ENCODE data around the gene DGKD. TPM values are rescaled to one million over a fixed set of nuclear protein-coding genes. Genes with fewer than 3 reads are reported as not detected.

The DGKD gene
- total RNA-seq, 6 donors from 2014 or later, result 50.0 to 141 (median 75.6) TPM

- H3K4me3 ChIP-seq, result no peak overlapping the region
- H3K36me3 ChIP-seq, result no peaks in the 10 kb centered on the region
- ATAC-seq (ENCODE audit: low FRiP score in 2 of 2) (no peak), DNase-seq (no peak)
- H3K27ac ChIP-seq, result peak overlapping the region in 2 of 4 donors; percentile 36 to 77
- no peaks in the 10 kb centered on the region for H3K9me3 ChIP-seq
- peaks cover 20 to 41% (median 28%) of the 10 kb centered on the region in 4 donors for H3K4me1 ChIP-seq
- 70 to 82% methylated on average over 4 of the region's 4 CpGs for WGBS, 2 donors
- no peak for TF ChIP-seq POLR2AphosphoS5 (IDR thresholded peaks at IDR 0.05)
- no peak for TF ChIP-seq POLR2A (IDR thresholded peaks at IDR 0.05)
- no peak for TF ChIP-seq CTCF (IDR thresholded peaks at IDR 0.05)
- no peak for TF ChIP-seq EP300 (IDR thresholded peaks at IDR 0.05)
- no peaks in the 10 kb centered on the region for H3K27me3 ChIP-seq
Measured at GRCh38 chr2:233358335-233358734, 4.0 kb downstream of the DGKD start.

GRCh38 chr2:233358947-233359346 lies 4.7 kb downstream of the DGKD start:
- 80 to 86% methylated on average over 6 of the region's 6 CpGs for WGBS, 2 donors
- no peak for DNase-seq
- Histone ChIP-seq H3K4me3 (no peak overlapping the region), H3K27me3 (no peaks in the 10 kb centered on the region), H3K36me3 (no peaks in the 10 kb centered on the region), H3K4me1 (peaks cover 14 to 35% (median 22%) of the 10 kb centered on the region in 4 donors), H3K27ac (no peak overlapping the region), H3K9me3 (no peaks in the 10 kb centered on the region)
- no peak for ATAC-seq (ENCODE audit: low FRiP score in 2 of 2)
- TF ChIP-seq POLR2A (IDR thresholded peaks at IDR 0.05) (no peak), EP300 (IDR thresholded peaks at IDR 0.05) (no peak), POLR2AphosphoS5 (IDR thresholded peaks at IDR 0.05) (no peak), CTCF (IDR thresholded peaks at IDR 0.05) (no peak)

GRCh38 chr2:233359823-233360222 lies 5.5 kb downstream of the DGKD start:
- H3K9me3 ChIP-seq, result no peaks in the 10 kb centered on the region
- peaks cover 13 to 34% (median 21%) of the 10 kb centered on the region in 4 donors for H3K4me1 ChIP-seq
- H3K27me3 ChIP-seq, result no peaks in the 10 kb centered on the region
- H3K27ac ChIP-seq, result no peak overlapping the region
- no peak for TF ChIP-seq EP300 (IDR thresholded peaks at IDR 0.05)
- no peak for TF ChIP-seq POLR2A (IDR thresholded peaks at IDR 0.05)
- TF ChIP-seq CTCF (IDR thresholded peaks at IDR 0.05), result no peak
- no peak for TF ChIP-seq POLR2AphosphoS5 (IDR thresholded peaks at IDR 0.05)
- 93 to 96% methylated on average over 3 of the region's 3 CpGs for WGBS, 2 donors
- no peak overlapping the region for H3K4me3 ChIP-seq
- no peak for DNase-seq
- H3K36me3 ChIP-seq, result no peaks in the 10 kb centered on the region
- ATAC-seq (ENCODE audit: low FRiP score in 2 of 2), result no peak

- Histone ChIP-seq H3K9me3 (no peaks in the 10 kb centered on the region), H3K4me1 (peaks cover 13 to 24% (median 16%) of the 10 kb centered on the region in 4 donors), H3K36me3 (no peaks in the 10 kb centered on the region), H3K27me3 (no peaks in the 10 kb centered on the region), H3K27ac (no peak overlapping the region), H3K4me3 (no peak overlapping the region)
- TF ChIP-seq POLR2AphosphoS5 (IDR thresholded peaks at IDR 0.05), result no peak
- TF ChIP-seq CTCF (IDR thresholded peaks at IDR 0.05), result no peak
- no peak for TF ChIP-seq EP300 (IDR thresholded peaks at IDR 0.05)
- TF ChIP-seq POLR2A (IDR thresholded peaks at IDR 0.05), result no peak
- no peak for ATAC-seq (ENCODE audit: low FRiP score in 2 of 2)
- DNase-seq, result no peak
- WGBS, 2 donors, result 85 to 95% methylated on average over 4 of the region's 4 CpGs
Measured at GRCh38 chr2:233360771-233361176, 6.5 kb downstream of the DGKD start.

- Histone ChIP-seq H3K27ac (no peak overlapping the region), H3K27me3 (no peaks in the 10 kb centered on the region), H3K4me3 (no peak overlapping the region), H3K4me1 (peaks cover 8 to 19% (median 10%) of the 10 kb centered on the region in 4 donors), H3K9me3 (no peaks in the 10 kb centered on the region), H3K36me3 (no peaks in the 10 kb centered on the region)
- no peak for DNase-seq
- TF ChIP-seq CTCF (IDR thresholded peaks at IDR 0.05) (no peak), POLR2A (IDR thresholded peaks at IDR 0.05) (no peak), EP300 (IDR thresholded peaks at IDR 0.05) (no peak), POLR2AphosphoS5 (IDR thresholded peaks at IDR 0.05) (no peak)
- 82 to 89% methylated on average over 7 of the region's 7 CpGs for WGBS, 2 donors
- no peak for ATAC-seq (ENCODE audit: low FRiP score in 2 of 2)
Measured at GRCh38 chr2:233361297-233361696, 7.0 kb downstream of the DGKD start.
